ENCODE data around the gene PHOSPHO2. TPM values are rescaled to one million over a fixed set of nuclear protein-coding genes. Genes with fewer than 3 reads are reported as not detected.

The PHOSPHO2 gene
- total and polyA plus RNA-seq, 9 of the 15 experiments (the other 6 are each of a cell fraction or from before 2014, with no cell fraction given) = 7.8 to 19.1 (median 11.7) TPM

DNA sequence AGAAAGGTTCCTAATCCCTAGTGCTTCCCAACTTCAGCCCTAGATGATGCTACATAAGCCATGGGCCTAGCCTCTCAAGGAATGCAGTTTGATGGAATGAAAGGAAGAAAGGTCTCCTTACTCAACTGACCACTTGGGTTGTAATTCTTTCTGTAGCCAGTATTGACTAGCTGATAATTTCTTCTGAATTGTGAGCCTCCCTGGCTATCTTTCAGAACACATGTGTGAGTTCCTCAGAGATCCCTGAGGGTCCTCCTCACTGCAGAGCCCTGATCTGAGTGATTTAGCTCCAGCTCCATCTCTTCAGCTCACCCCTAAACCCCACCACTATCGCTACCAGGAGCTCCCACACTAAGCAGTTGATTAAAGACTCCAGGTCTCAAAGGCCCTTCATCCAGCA is 31.5 kb upstream of the PHOSPHO2 start (continued):
- TF ChIP-seq ZNF224 (CRISPR knock-in tag; IDR thresholded peaks at IDR 0.05) (no peak), PML (IDR thresholded peaks at IDR 0.05; ENCODE audit: low read length) (peak; percentile 64), TCF3 (CRISPR knock-in tag; IDR thresholded peaks at IDR 0.05) (peak; percentile 94), MTA1 (IDR thresholded peaks at IDR 0.05; ENCODE audit: borderline replicate concordance) (0 out of 2 replicates have a peak, but pooled peaks have one; percentile 19), TRIM24 (IDR thresholded peaks at IDR 0.05) (peak; percentile 52 to 67; a peak in 3 of 4 replicates), CBFA2T2 (conservative IDR thresholded peaks at IDR 0.05) (peak; percentile 83), MTA2 (IDR thresholded peaks at IDR 0.05; ENCODE audit: low read depth) (peak; percentile 68), TCF7 (IDR thresholded peaks at IDR 0.05; ENCODE audit: borderline replicate concordance) (no peak), RBFOX2 (IDR thresholded peaks at IDR 0.05; ENCODE audit: low read depth, low read length) (no peak), RBM25 (IDR thresholded peaks at IDR 0.05; ENCODE audit: low read depth, low read length, severe bottlenecking) (no peak), RBM17 (IDR thresholded peaks at IDR 0.05; ENCODE audit: borderline replicate concordance, low read depth, low read length) (no peak), KDM1A (IDR thresholded peaks at IDR 0.05) (peak; percentile 41; a peak in 1 of 4 replicates), CEBPG (CRISPR knock-in tag; IDR thresholded peaks at IDR 0.05) (no peak), CEBPG (tag; conservative IDR thresholded peaks at IDR 0.05 in 1 of 2, IDR thresholded peaks at IDR 0.05 in 1 of 2) (no peak), NR2C2 (CRISPR knock-in tag; IDR thresholded peaks at IDR 0.05) (no peak), NR2C2 (tag; IDR thresholded peaks at IDR 0.05) (no peak), ZNF785 (CRISPR knock-in tag; IDR thresholded peaks at IDR 0.05) (no peak), NFXL1 (CRISPR knock-in tag; IDR thresholded peaks at IDR 0.05) (no peak), NFIC (IDR thresholded peaks at IDR 0.05) (peak; percentile 64), ZBTB8A (IDR thresholded peaks at IDR 0.05; ENCODE audit: partially characterized antibody) (no peak), SOX6 (IDR thresholded peaks at IDR 0.05) (peak; percentile 61), CBFB (CRISPR knock-in tag; IDR thresholded peaks at IDR 0.05) (no peak), CBX2 (IDR thresholded peaks at IDR 0.05; ENCODE audit: insufficient read depth, low read length, poor library complexity, severe bottlenecking) (no peak), VEZF1 (CRISPR knock-in tag; IDR thresholded peaks at IDR 0.05) (no peak), ZBTB7A (IDR thresholded peaks at IDR 0.05; ENCODE audit: borderline replicate concordance, control insufficient read depth, low read depth, low read length) (peak; percentile 69; the same call in 1 of the 2 replicates), MECOM (CRISPR knock-in tag; IDR thresholded peaks at IDR 0.05) (no peak; the same call in 1 of the 2 replicates)
- TF ChIP-seq, protein P1, sequence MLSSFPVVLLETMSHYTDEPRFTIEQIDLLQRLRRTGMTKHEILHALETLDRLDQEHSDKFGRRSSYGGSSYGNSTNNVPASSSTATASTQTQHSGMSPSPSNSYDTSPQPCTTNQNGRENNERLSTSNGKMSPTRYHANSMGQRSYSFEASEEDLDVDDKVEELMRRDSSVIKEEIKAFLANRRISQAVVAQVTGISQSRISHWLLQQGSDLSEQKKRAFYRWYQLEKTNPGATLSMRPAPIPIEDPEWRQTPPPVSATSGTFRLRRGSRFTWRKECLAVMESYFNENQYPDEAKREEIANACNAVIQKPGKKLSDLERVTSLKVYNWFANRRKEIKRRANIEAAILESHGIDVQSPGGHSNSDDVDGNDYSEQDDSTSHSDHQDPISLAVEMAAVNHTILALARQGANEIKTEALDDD (IDR thresholded peaks at IDR 0.05) = peak; percentile 74
- TF ChIP-seq, protein P2, sequence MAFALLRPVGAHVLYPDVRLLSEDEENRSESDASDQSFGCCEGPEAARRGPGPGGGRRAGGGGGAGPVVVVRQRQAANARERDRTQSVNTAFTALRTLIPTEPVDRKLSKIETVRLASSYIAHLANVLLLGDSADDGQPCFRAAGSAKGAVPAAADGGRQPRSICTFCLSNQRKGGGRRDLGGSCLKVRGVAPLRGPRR (CRISPR knock-in tag; IDR thresholded peaks at IDR 0.05) = no peak
- TF ChIP-seq, protein P3, sequence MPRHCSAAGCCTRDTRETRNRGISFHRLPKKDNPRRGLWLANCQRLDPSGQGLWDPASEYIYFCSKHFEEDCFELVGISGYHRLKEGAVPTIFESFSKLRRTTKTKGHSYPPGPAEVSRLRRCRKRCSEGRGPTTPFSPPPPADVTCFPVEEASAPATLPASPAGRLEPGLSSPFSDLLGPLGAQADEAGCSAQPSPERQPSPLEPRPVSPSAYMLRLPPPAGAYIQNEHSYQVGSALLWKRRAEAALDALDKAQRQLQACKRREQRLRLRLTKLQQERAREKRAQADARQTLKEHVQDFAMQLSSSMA (CRISPR knock-in tag; IDR thresholded peaks at IDR 0.05) = no peak
